Left forelimb (tissue), 1 donor: ENCODE data around the gene ADAM8.
"Not testable (repeated sequence)": the region's sequence is repeated elsewhere in the genome, so short reads cannot be mapped to it uniquely, and the experiment has no call there.

Source experiments
- DNase-seq: peaks from one replicate; pipeline ENCODE4 v3.0.0-alpha.2; 2018; ENCODE audit warnings: low spot score

The ADAM8 gene

GRCh38 chr10:133249094-133249780, 27.4 kb downstream of the ADAM8 start:
- no peak for DNase-seq

DNA sequence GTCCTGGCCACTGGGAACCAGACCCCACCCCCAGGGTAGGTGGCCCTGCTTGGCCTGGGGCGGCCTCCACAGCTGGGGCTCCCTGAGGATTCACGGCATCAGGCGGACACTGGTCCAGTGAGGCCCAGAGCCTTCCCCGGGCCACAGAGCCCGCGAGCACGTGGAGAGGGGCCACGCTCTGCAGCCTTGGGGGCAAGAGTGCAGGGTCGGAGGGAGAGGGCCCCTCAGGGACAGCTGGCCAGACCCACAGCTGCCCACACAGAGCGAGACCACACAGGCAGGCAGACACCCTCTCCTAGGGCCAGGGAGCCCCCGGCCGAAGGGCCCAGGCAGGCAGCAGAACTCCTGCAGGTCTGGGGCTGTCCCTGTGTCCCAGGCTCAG, 28.3 kb downstream of the ADAM8 start:
- no peak for DNase-seq

DNA sequence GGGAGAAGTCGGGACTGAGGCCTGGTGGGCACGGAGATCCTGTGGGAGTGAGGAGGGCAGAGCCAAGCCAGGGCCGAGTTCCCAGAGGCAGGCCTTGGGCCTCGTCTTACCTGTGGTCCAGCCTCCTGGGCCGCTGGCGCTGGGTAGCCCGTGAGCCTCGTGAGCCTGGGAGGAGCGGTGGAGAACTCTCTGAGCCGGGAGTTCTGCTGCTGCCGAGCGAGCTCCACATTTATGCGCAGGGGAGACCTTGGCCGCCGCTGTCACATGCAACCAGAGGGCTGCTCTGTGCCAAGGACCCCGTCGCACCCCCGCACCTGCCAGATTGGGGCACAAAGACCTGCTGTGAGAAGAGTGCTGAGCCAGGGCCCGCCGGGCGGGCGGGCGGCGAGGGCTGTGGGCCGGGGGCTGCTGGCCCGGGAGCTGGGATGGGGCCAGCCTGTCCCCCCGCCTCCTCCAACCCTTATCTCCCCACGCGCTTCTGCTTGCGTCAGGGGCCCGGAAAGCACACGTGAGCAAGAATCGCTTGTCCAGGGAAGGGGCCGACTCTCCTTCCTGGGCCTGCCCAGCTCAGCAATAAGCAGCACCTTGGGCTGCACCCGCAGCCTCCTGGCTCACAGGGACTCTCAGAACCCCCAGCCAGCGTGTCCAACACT, 28.9 kb downstream of the ADAM8 start:
- no peak for DNase-seq

DNA sequence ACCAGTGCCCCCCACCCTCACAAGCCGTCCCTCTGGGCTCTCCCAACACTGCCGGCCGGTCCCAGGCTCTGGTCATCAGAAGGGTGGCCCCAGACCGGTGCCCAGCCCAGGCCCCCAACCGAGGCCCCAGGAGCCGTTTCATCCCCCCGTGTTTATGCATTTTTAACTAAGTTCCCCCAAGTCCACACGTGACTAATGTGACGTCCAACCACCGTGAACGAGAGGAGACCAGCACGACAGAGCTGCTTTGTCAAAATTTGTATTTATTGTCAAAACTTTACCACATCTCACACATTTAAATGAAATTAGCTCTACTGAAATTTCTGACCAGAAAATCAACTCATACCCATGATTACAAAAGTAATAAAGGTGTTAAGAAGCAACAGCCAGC, 30.4 kb downstream of the ADAM8 start:
- no peak for DNase-seq

- no peak for DNase-seq
Observed at GRCh38 chr10:133245439-133246235, 31.0 kb downstream of the ADAM8 start.

DNA sequence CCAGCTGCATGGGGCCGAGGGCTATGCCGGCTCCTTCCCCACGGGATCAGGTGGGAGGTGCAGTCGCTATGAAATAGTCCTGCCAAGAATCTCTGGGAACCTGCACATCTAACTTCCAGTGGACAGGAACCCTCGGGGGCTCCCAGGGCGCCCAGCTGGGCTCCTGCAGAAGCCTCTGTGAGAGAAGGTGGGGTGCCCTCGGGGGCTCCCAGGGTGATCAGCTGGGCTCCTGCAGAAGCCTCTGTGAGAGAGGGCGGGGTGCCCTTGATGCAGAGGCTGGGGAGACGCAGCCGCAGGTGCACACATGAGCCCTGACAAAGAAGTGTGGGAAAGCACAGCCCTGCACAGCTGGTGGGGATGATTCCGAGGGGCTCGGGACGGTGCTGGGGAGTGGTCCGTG, 33.1 kb downstream of the ADAM8 start:
- DNase-seq, result no peak

- DNase-seq, result no peak
Observed at GRCh38 chr10:133242611-133243356, 33.9 kb downstream of the ADAM8 start.

- no peak for DNase-seq
Observed at GRCh38 chr10:133241501-133242205, 35.0 kb downstream of the ADAM8 start.

DNA sequence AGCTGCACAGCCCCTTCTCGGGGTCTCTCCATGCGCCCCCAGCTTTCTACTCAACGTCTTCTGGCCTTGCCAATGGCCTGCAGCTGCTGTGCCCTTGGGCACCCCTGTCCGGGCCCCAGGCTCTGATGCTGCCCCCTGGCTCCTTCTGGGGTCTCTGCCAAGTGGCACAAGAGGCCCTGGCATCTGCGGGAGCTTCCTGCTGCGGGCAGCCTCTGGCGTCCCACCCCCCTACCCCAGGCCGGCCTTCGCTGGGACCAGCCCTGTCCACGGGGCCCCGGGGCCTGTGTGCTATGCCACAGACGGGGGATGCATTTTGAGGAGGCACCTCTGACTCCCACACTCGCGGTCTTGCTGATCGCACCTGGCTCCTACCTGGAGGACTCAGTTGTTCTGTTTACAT, 36.7 kb downstream of the ADAM8 start:
- DNase-seq, result no peak

- no peak for DNase-seq
Observed at GRCh38 chr10:133238466-133238804, 38.2 kb downstream of the ADAM8 start.

GRCh38 chr10:133237588-133238465, 38.8 kb downstream of the ADAM8 start, which contains the start of gene VENTX:
Gene VENTX (plus strand): TSS chr10:133237855. CDS start chr10:133237915, 60 bp downstream.
- no peak for DNase-seq

DNA sequence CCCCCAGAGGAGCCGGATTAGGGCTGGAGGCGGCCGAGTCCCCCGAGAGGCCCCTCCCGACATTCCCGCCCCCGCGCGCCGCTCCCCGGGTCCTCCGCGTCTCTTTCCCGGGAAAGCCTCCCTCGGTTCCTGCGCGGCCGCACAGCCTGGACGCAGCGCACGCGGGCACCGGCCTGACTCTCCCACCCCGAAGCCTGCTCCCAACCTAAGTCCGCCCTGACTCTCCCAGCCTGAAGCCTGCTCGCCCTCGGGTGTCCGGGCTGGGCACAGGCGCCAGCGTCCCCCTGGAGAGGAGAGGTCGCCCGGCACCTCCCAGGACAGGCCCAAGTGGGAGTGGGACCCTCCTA, 39.5 kb downstream of the ADAM8 start:
- DNase-seq, result no peak

- no peak for DNase-seq
Observed at GRCh38 chr10:133236401-133237240, 40.0 kb downstream of the ADAM8 start.

DNA sequence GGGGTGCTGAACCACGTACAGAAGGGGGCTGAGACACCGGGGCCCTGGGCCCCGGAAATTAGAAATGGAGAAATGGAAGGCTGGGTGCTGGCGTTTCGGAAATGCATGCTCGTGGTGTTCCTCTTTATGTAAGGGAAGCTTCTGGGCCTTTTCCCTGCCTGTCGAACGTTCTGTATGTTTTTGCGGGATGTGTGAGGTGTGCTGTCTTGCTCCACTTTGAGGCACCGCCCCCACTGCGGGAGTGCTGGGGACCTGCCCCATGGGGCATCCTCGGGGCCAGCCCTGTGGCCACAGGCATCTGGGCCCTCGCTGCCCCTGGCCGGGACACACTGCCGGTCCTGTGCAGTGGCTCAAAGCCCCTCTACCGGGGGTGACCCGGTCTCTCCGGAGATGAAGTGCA, 40.7 kb downstream of the ADAM8 start:
- no peak for DNase-seq

- DNase-seq, result no peak
Observed at GRCh38 chr10:133235265-133235855, 41.3 kb downstream of the ADAM8 start.

DNA sequence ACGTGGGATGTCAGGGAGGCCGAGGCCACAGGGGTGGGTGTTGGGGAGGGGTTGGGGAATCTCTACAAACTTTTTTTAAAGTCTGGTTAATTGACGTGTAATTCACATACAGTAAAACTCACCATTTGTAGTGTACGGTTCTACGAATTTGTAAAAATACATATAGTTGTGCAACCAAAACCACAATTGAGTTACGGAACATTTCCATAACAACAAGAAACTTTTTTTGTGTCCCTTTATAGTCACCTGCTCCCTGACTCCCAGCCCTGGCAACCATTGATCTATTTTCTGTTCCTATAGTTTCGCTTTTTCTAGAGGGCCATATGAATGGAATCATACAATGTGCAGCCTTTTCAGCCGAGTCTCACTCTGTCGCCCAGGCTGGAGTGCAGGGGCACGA, 41.9 kb downstream of the ADAM8 start:
- not testable (repeated sequence) for DNase-seq

DNA sequence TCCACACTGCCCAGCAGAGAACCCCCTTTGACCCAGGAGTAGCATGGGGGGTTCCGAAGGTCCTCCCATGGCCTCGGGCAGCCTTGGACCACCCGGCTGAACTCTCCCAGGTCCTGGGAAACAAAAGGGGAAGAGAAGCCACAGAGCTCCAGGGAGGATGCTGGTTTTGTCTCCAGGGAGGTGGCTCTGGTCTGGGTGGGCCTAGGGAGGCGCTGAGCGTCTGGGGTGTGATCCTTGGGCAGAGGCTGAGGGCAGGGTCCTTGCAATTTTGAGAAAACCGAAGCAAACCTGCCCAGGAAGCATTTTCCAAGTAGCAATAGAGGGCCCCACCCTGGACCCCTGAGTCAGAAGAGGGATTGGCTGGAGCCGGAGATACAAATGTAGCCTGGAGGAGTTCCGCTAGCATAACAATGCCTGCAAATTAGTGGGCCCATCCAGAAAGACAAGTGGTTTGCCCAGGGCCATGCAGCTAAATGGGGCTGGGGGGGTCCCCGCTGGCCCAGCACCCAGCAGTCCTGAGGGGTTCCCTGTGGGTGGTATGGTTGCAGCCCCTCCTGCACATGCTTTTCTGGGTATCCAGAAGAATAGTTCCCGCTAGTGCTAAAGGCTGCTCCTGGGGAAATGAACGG, 44.6 kb downstream of the ADAM8 start:
- no peak for DNase-seq

DNA sequence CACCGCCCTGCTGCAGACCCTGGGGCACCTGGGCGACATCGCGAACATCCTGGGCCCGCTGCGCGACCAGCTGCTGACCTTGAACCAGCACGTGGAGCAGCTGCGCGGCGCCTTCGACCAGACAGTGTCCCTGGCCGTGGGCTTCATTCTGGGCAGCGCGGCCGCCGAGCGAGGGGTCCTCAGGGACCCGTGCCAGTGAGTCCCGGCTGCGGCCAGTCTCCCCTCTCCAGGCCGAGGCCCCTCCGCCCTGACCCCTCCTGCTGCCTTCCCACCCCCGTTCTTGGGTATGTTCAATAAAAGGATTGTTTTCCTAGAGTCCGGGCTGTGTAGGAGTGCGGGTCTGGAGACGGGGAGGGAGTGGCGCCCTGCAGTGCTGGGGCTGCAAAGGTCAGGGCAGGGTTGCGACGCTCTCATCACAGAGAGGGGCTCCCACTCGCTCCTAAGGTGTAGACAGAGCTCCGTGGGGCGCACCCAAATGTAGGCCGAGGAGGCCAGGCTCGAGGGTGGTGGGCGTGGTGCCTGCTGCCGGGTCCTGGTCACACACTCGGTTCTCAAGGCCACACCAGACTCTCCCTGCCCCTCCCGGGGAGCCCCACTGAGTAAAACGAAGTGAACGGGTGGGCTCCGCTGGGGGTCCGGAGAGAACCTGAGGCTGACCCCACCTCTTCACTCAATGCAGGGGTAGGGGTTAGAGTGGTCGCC, 45.3 kb downstream of the ADAM8 start:
- no peak for DNase-seq
